ENCODE measurements around the gene FBXO42. TPM values are rescaled to one million over a fixed set of nuclear protein-coding genes. Genes with fewer than 3 reads are reported as not detected.

Gene FBXO42
- total RNA-seq, 1 donor from 2014 or later = 36.6 TPM

GRCh38 chr1:16393570-16394521 is 41.6 kb upstream of the FBXO42 start:
- no peak overlapping the region for H3K4me3 ChIP-seq
- no peak for TF ChIP-seq CTCF (IDR thresholded peaks at IDR 0.05)
- peaks cover 15 to 54% of the 10 kb centered on the region in 2 donors for H3K36me3 ChIP-seq
- H3K4me1 ChIP-seq = peaks cover 5 to 52% of the 10 kb centered on the region in 2 donors
- no peak for DNase-seq (ENCODE audit: low spot score in 2 of 2)
- intact Hi-C loops (cut with DNase I) = no loop called here
- H3K9me3 ChIP-seq = no peaks in the 10 kb centered on the region
- no peaks in the 10 kb centered on the region for H3K27me3 ChIP-seq
- peak overlapping the region; percentile 7 to 27 for H3K27ac ChIP-seq

- H3K4me1 ChIP-seq = peaks cover 7 to 60% of the 10 kb centered on the region in 2 donors
- H3K27me3 ChIP-seq = no peaks in the 10 kb centered on the region
- peaks cover 15 to 45% of the 10 kb centered on the region in 2 donors for H3K36me3 ChIP-seq
- no peak overlapping the region for H3K4me3 ChIP-seq
- peak overlapping the region; percentile 7 to 43 for H3K27ac ChIP-seq
- intact Hi-C loops (cut with DNase I) = no loop called here
- no peaks in the 10 kb centered on the region for H3K9me3 ChIP-seq
- TF ChIP-seq CTCF (IDR thresholded peaks at IDR 0.05) = no peak
- DNase-seq (ENCODE audit: low spot score in 2 of 2) = no peak
Measured at GRCh38 chr1:16392740-16393569, 40.7 kb upstream of the FBXO42 start.

DNA sequence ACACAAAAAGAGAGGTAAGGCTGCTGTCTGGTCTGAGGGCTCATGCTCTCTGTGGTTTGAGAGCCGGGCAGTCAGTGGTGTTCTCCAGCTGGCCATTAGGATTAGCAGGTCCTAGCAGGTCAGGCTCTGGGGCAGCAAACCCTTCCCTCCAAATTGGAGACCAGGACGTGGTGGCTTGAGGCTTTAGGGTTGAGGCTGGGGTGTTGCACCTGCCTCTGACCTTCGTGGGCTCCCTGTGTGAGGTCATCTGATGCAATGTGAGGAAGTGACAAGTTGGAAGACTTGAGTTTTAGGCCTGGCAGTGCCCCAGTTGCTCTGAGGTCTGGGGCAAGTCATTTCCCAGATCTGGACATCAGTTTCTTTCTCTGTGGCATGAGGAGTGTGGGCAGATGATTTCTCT is 39.1 kb upstream of the FBXO42 start:
- intact Hi-C loops (cut with DNase I) = no loop called here
- Histone ChIP-seq H3K27me3 (no peaks in the 10 kb centered on the region), H3K9me3 (no peaks in the 10 kb centered on the region), H3K4me1 (peaks cover 9 to 62% of the 10 kb centered on the region in 2 donors), H3K27ac (peak overlapping the region; percentile 7 to 43), H3K4me3 (no peak overlapping the region), H3K36me3 (peaks cover 13 to 30% of the 10 kb centered on the region in 2 donors)
- no peak for DNase-seq (ENCODE audit: low spot score in 2 of 2)
- TF ChIP-seq CTCF (IDR thresholded peaks at IDR 0.05) = no peak

- no peaks in the 10 kb centered on the region for H3K27me3 ChIP-seq
- H3K36me3 ChIP-seq = no peaks in the 10 kb centered on the region
- H3K4me1 ChIP-seq = peaks cover 23 to 71% of the 10 kb centered on the region in 2 donors
- TF ChIP-seq CTCF (IDR thresholded peaks at IDR 0.05) = no peak
- H3K4me3 ChIP-seq = peak overlapping the region; percentile 50 to 60
- H3K9me3 ChIP-seq = no peaks in the 10 kb centered on the region
- intact Hi-C loops (cut with DNase I) = loop anchor here (2.0 kb wide), 1 partner anchor 19 kb away; no protein-coding TSS in a partner anchor
- peak overlapping the region; percentile 83 to 84 for H3K27ac ChIP-seq
- no peak for DNase-seq (ENCODE audit: low spot score in 2 of 2)
Measured at GRCh38 chr1:16387201-16388188, 35.2 kb upstream of the FBXO42 start.

All from ascending aorta (tissue), 2 donors.